ENCODE measurements around the gene NAGLU. TPM values are rescaled to one million over a fixed set of nuclear protein-coding genes. Genes with fewer than 3 reads are reported as not detected.

Gene NAGLU
- total and polyA plus RNA-seq, 2 of the 13 experiments (the other 11 are each of a cell fraction or from before 2014, with no cell fraction given): 28.2 to 40.1 TPM

DNA sequence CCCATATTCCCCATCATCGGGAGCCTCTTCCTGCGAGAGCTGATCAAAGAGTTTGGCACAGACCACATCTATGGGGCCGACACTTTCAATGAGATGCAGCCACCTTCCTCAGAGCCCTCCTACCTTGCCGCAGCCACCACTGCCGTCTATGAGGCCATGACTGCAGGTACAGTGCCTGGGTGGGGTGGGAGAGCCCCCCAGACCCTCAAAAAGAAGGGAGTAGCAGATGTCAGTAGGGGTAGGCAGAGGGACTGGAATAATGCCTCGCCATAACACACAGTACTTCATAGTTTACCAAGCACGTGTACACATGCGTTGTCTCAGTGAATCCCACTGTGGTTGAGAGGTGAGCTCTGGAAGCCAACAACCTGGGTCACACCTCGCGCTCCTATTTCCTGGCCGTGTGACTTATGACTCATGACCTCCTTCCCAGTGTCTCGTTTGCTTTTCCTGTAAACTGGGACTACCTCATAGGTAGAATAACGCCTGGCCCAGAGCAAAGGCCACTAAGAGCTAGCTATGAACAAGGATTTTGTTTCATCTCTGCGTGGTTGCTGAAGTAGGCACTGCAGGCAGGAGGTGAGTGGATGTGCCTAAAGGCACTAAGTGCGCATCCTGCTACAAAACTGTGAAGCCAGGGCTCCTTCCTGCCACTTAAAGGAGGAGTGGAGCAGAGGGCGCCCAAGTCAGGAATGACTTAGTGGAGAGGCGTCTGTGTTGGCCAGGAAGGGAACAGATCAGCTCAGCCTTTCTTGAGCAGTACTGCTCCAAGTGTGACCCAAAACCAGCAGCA lies 5.2 kb downstream of the NAGLU start (continued):
- TF ChIP-seq, protein P1, sequence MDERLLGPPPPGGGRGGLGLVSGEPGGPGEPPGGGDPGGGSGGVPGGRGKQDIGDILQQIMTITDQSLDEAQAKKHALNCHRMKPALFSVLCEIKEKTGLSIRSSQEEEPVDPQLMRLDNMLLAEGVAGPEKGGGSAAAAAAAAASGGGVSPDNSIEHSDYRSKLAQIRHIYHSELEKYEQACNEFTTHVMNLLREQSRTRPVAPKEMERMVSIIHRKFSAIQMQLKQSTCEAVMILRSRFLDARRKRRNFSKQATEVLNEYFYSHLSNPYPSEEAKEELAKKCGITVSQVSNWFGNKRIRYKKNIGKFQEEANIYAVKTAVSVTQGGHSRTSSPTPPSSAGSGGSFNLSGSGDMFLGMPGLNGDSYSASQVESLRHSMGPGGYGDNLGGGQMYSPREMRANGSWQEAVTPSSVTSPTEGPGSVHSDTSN (CRISPR knock-in tag; IDR thresholded peaks at IDR 0.05): no peak
- peak; percentile 39; the same call in 1 of the 2 replicates for TF ChIP-seq HIVEP1 (CRISPR knock-in tag; IDR thresholded peaks at IDR 0.05)
- peak; percentile 67 for TF ChIP-seq THAP11 (CRISPR knock-in tag; IDR thresholded peaks at IDR 0.05)
- TF ChIP-seq, protein P2, sequence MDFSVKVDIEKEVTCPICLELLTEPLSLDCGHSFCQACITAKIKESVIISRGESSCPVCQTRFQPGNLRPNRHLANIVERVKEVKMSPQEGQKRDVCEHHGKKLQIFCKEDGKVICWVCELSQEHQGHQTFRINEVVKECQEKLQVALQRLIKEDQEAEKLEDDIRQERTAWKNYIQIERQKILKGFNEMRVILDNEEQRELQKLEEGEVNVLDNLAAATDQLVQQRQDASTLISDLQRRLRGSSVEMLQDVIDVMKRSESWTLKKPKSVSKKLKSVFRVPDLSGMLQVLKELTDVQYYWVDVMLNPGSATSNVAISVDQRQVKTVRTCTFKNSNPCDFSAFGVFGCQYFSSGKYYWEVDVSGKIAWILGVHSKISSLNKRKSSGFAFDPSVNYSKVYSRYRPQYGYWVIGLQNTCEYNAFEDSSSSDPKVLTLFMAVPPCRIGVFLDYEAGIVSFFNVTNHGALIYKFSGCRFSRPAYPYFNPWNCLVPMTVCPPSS (IDR thresholded peaks at IDR 0.05): no peak
- peak; percentile 41; the same call in 1 of the 2 replicates for TF ChIP-seq ZNF788 (CRISPR knock-in tag; IDR thresholded peaks at IDR 0.05; ENCODE audit: borderline replicate concordance)
- no peak for TF ChIP-seq ZNF260 (CRISPR knock-in tag; IDR thresholded peaks at IDR 0.05; ENCODE audit: borderline replicate concordance, low read depth)
- TF ChIP-seq ZNF598 (CRISPR knock-in tag; IDR thresholded peaks at IDR 0.05; ENCODE audit: borderline replicate concordance): no peak
- TF ChIP-seq RBM39 (IDR thresholded peaks at IDR 0.05; ENCODE audit: low read depth, low read length, poor library complexity, severe bottlenecking): no peak
- no peak; the same call in 1 of the 2 replicates for TF ChIP-seq ZNF619 (CRISPR knock-in tag; IDR thresholded peaks at IDR 0.05)
- TF ChIP-seq, protein P3, sequence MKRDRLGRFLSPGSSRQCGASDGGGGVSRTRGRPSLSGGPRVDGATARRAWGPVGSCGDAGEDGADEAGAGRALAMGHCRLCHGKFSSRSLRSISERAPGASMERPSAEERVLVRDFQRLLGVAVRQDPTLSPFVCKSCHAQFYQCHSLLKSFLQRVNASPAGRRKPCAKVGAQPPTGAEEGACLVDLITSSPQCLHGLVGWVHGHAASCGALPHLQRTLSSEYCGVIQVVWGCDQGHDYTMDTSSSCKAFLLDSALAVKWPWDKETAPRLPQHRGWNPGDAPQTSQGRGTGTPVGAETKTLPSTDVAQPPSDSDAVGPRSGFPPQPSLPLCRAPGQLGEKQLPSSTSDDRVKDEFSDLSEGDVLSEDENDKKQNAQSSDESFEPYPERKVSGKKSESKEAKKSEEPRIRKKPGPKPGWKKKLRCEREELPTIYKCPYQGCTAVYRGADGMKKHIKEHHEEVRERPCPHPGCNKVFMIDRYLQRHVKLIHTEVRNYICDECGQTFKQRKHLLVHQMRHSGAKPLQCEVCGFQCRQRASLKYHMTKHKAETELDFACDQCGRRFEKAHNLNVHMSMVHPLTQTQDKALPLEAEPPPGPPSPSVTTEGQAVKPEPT (CRISPR knock-in tag; IDR thresholded peaks at IDR 0.05; ENCODE audit: low read depth): no peak
- TF ChIP-seq TAF1 (CRISPR knock-in tag; IDR thresholded peaks at IDR 0.05): peak; percentile 42; the same call in 1 of the 2 replicates
- TF ChIP-seq, protein P4, sequence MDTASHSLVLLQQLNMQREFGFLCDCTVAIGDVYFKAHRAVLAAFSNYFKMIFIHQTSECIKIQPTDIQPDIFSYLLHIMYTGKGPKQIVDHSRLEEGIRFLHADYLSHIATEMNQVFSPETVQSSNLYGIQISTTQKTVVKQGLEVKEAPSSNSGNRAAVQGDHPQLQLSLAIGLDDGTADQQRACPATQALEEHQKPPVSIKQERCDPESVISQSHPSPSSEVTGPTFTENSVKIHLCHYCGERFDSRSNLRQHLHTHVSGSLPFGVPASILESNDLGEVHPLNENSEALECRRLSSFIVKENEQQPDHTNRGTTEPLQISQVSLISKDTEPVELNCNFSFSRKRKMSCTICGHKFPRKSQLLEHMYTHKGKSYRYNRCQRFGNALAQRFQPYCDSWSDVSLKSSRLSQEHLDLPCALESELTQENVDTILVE (CRISPR knock-in tag; IDR thresholded peaks at IDR 0.05): peak; percentile 77
- TF ChIP-seq KDM5B (CRISPR knock-in tag; IDR thresholded peaks at IDR 0.05; ENCODE audit: borderline replicate concordance): peak; percentile 87; the same call in 1 of the 2 replicates
- peak; percentile 83 for TF ChIP-seq ELF1 (CRISPR knock-in tag; IDR thresholded peaks at IDR 0.05)
- TF ChIP-seq, protein P5, sequence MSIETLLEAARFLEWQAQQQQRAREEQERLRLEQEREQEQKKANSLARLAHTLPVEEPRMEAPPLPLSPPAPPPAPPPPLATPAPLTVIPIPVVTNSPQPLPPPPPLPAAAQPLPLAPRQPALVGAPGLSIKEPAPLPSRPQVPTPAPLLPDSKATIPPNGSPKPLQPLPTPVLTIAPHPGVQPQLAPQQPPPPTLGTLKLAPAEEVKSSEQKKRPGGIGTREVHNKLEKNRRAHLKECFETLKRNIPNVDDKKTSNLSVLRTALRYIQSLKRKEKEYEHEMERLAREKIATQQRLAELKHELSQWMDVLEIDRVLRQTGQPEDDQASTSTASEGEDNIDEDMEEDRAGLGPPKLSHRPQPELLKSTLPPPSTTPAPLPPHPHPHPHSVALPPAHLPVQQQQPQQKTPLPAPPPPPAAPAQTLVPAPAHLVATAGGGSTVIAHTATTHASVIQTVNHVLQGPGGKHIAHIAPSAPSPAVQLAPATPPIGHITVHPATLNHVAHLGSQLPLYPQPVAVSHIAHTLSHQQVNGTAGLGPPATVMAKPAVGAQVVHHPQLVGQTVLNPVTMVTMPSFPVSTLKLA (IDR thresholded peaks at IDR 0.05): peak; percentile 41; the same call in 1 of the 2 replicates
- peak; percentile 83 for TF ChIP-seq DNMT3B (CRISPR knock-in tag; conservative IDR thresholded peaks at IDR 0.05)
- 0 out of 2 replicates have a peak, but pooled peaks have one; percentile 1 for TF ChIP-seq ZNF33A (CRISPR knock-in tag; IDR thresholded peaks at IDR 0.05; ENCODE audit: borderline replicate concordance)
- peak; percentile 57; the same call in 1 of the 2 replicates for TF ChIP-seq ZNF343 (CRISPR knock-in tag; IDR thresholded peaks at IDR 0.05)
- TF ChIP-seq SETDB1 (CRISPR knock-in tag; IDR thresholded peaks at IDR 0.05; ENCODE audit: borderline replicate concordance): no peak
- TF ChIP-seq ZNF331 (CRISPR knock-in tag; IDR thresholded peaks at IDR 0.05): peak; percentile 74; the same call in 1 of the 2 replicates
- peak; percentile 86; the same call in 1 of the 2 replicates for TF ChIP-seq KLF11 (CRISPR knock-in tag; IDR thresholded peaks at IDR 0.05)
- TF ChIP-seq ZSCAN29 (CRISPR knock-in tag; conservative IDR thresholded peaks at IDR 0.05): 0 out of 2 replicates have a peak, but pooled peaks have one; percentile 29

Measured in HepG2 (cell line).